Measurements from ENCODE around the gene CPNE2.
A peak's percentile ranks its signal among the peaks of the same experiment; 100 is the strongest.
"Not testable (repeated sequence)": the region's sequence is repeated elsewhere in the genome, so short reads cannot be mapped to it uniquely, and the experiment has no call there.

The CPNE2 gene

GRCh38 chr16:57058291-57058861 is 34.0 kb upstream of the CPNE2 start:
- H3K36me3 ChIP-seq, result no peaks in the 10 kb centered on the region
- no peaks in the 10 kb centered on the region for H3K27me3 ChIP-seq (ENCODE audit: insufficient read depth, low read depth, severe bottlenecking)
- no peak overlapping the region for H3K27ac ChIP-seq
- no peak for DNase-seq
- TF ChIP-seq, protein P1, sequence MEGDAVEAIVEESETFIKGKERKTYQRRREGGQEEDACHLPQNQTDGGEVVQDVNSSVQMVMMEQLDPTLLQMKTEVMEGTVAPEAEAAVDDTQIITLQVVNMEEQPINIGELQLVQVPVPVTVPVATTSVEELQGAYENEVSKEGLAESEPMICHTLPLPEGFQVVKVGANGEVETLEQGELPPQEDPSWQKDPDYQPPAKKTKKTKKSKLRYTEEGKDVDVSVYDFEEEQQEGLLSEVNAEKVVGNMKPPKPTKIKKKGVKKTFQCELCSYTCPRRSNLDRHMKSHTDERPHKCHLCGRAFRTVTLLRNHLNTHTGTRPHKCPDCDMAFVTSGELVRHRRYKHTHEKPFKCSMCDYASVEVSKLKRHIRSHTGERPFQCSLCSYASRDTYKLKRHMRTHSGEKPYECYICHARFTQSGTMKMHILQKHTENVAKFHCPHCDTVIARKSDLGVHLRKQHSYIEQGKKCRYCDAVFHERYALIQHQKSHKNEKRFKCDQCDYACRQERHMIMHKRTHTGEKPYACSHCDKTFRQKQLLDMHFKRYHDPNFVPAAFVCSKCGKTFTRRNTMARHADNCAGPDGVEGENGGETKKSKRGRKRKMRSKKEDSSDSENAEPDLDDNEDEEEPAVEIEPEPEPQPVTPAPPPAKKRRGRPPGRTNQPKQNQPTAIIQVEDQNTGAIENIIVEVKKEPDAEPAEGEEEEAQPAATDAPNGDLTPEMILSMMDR (IDR thresholded peaks at IDR 0.05; ENCODE audit: low read depth, low read length), result no peak
- H3K4me3 ChIP-seq (ENCODE audit: low read depth, low read length), result no peak overlapping the region
- no peaks in the 10 kb centered on the region for H3K9me3 ChIP-seq (ENCODE audit: severe bottlenecking)

DNA sequence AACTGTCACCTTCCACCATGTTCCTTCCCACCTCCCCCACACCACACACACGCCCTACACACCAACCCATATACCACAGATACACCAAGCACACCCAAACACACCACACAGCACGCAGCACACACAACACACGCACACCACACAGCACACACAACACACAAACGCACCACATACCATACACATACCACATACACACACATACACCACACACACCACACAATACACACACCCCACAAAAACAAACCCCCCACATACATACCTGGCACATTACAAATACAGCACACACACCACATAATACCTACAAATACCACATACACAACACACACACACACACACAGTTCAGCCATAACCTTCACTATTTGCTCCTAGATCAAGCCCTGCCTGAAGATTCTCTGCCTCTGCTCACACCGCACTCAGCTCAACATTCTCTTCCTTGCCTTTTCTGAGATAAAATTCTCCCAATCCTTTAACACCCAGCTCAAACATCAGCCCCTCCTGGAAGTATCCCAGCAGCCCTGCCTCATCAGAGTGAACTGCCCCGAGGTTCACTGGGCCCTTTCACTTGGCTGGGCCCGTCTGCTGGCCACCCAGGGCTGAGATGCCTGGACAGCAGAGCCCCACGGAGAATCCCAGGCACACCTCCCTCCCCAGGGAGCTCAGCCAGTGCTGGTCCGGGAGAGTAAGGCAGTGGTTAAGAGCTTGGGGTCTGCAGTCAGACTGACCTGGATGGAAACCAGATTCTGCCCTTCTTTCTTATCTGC is 31.9 kb upstream of the CPNE2 start:
- no peak overlapping the region for H3K4me3 ChIP-seq (ENCODE audit: low read depth, low read length)
- TF ChIP-seq, protein P1 (IDR thresholded peaks at IDR 0.05; ENCODE audit: low read depth, low read length), result no peak
- no peaks in the 10 kb centered on the region for H3K27me3 ChIP-seq (ENCODE audit: insufficient read depth, low read depth, severe bottlenecking)
- DNase-seq, result no peak
- no peak overlapping the region for H3K27ac ChIP-seq
- H3K9me3 ChIP-seq (ENCODE audit: severe bottlenecking), result no peaks in the 10 kb centered on the region
- no peaks in the 10 kb centered on the region for H3K36me3 ChIP-seq

- H3K4me3 ChIP-seq (ENCODE audit: low read depth, low read length), result no peak overlapping the region
- H3K27ac ChIP-seq, result peak overlapping the region; percentile 43
- TF ChIP-seq, protein P1 (IDR thresholded peaks at IDR 0.05; ENCODE audit: low read depth, low read length), result no peak
- peak; percentile 49 for DNase-seq
- H3K27me3 ChIP-seq (ENCODE audit: insufficient read depth, low read depth, severe bottlenecking), result no peaks in the 10 kb centered on the region
- no peaks in the 10 kb centered on the region for H3K36me3 ChIP-seq
- H3K9me3 ChIP-seq (ENCODE audit: severe bottlenecking), result no peaks in the 10 kb centered on the region
Measured at GRCh38 chr16:57061084-57061905, 31.1 kb upstream of the CPNE2 start.

GRCh38 chr16:57062329-57062728 is 30.1 kb upstream of the CPNE2 start:
- TF ChIP-seq, protein P1 (IDR thresholded peaks at IDR 0.05; ENCODE audit: low read depth, low read length), result no peak
- no peaks in the 10 kb centered on the region for H3K36me3 ChIP-seq
- 0 out of 2 replicates have a peak overlapping the region, but pooled peaks have one; percentile 43 for H3K27ac ChIP-seq
- DNase-seq, result no peak
- H3K9me3 ChIP-seq (ENCODE audit: severe bottlenecking), result no peaks in the 10 kb centered on the region
- no peak overlapping the region for H3K4me3 ChIP-seq (ENCODE audit: low read depth, low read length)
- no peaks in the 10 kb centered on the region for H3K27me3 ChIP-seq (ENCODE audit: insufficient read depth, low read depth, severe bottlenecking)

GRCh38 chr16:57063189-57063588 is 29.2 kb upstream of the CPNE2 start:
- not testable (repeated sequence) for DNase-seq; H3K36me3 ChIP-seq; H3K27me3 ChIP-seq (ENCODE audit: insufficient read depth, low read depth, severe bottlenecking); H3K27ac ChIP-seq; H3K4me3 ChIP-seq (ENCODE audit: low read depth, low read length); H3K9me3 ChIP-seq (ENCODE audit: severe bottlenecking)

DNA sequence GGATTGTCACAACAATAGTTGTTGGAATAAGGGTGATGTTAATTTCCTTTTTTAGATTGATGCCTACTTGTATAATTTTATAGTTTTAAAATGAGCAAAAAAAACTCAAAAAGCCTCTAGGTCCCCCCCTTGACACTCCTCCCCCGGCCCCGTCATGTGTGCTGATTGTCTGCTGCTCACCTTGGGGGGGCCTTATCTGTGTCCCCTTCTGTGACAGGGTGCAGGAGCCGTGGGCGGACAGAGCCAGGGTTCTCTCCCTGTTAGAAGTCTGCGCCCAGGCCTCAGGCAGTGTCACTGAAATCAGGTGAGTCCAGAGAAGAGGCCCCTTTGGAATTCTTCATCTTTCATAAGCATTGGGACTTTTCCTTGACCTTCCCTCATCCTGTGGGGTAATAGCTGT is 27.4 kb upstream of the CPNE2 start:
- Histone ChIP-seq H3K9me3 (ENCODE audit: severe bottlenecking) (no peaks in the 10 kb centered on the region), H3K27ac (no peak overlapping the region), H3K4me3 (ENCODE audit: low read depth, low read length) (no peak overlapping the region), H3K36me3 (no peaks in the 10 kb centered on the region), H3K27me3 (ENCODE audit: insufficient read depth, low read depth, severe bottlenecking) (no peaks in the 10 kb centered on the region)
- DNase-seq, result no peak
- TF ChIP-seq, protein P1 (IDR thresholded peaks at IDR 0.05; ENCODE audit: low read depth, low read length), result no peak
